SK-N-SH (cell line): ENCODE results near the gene ERBB2. TPM values are rescaled to one million over a fixed set of nuclear protein-coding genes. Genes with fewer than 3 reads are reported as not detected.

Experiments used
- CTCF ChIA-PET: fragments of 300-600, 350-600 bp; formaldehyde crosslinking; extraction: SDS; loops from one replicate; lab custom pipeline; 2021; lab: Yijun Ruan, JAX
- POLR2A ChIA-PET: fragments of 350-600 bp; sonication (Branson Sonifier 250); formaldehyde crosslinking; extraction: SDS; loops from one replicate; lab custom pipeline; 2020; ENCODE audit warnings: antibody characterized with exemption, inconsistent platforms; lab: Yijun Ruan, JAX
- DNase-seq: peaks from one replicate; pipeline ENCODE4 v3.0.0; 2012
- H2AFZ ChIP-seq: fragments of 200-600 bp; sonication (generic); 2 replicates; pipeline ENCODE4 v1.8.1; 2016; ENCODE audit warnings: antibody characterized with exemption, mild to moderate bottlenecking, low read depth
- H3F3A ChIP-seq: fragments of 200-600 bp; sonication (generic); replicated peaks from 2 replicates; pipeline ENCODE3; 2016; ENCODE audit warnings: antibody characterized with exemption, mild to moderate bottlenecking; ENCODE audit not compliant: insufficient read depth
- H3K27ac ChIP-seq, 2 experiments: fragments of 200-500 bp in 1 of 2; fragments of 200-600 bp in 1 of 2; sonication (Bioruptor generic) in 1 of 2; sonication (generic), shearing (Covaris generic) in 1 of 2; 2 replicates each; pipeline versions ENCODE4 v1.5.1 to v1.6.1; 2014 to 2016; ENCODE audit warnings: low read depth in 2 of 2, inconsistent platforms in 1 of 2, low read length in 1 of 2, mild to moderate bottlenecking in 1 of 2, mixed read lengths in 1 of 2
- H3K27me3 ChIP-seq: fragments of 200-600 bp; sonication (generic), shearing (Covaris generic); 2 replicates; pipeline ENCODE4 v1.6.1; 2016; ENCODE audit warnings: mixed run types; ENCODE audit not compliant: insufficient read depth
- H3K36me3 ChIP-seq, 2 experiments: fragments of 200-500 bp in 1 of 2; fragments of 200-600 bp in 1 of 2; sonication (Bioruptor generic) in 1 of 2; sonication (generic) in 1 of 2; replicated peaks in 1 of 2; 2 replicates each; pipeline versions ENCODE3 to v1.5.1; 2014 to 2016; ENCODE audit warnings: low read length in 1 of 2, mild to moderate bottlenecking in 1 of 2; ENCODE audit not compliant: insufficient read depth in 2 of 2, control insufficient read depth in 1 of 2
- H3K4me1 ChIP-seq, 2 experiments: fragments of 200-500 bp in 1 of 2; fragments of 200-600 bp in 1 of 2; sonication (Bioruptor generic) in 1 of 2; sonication (generic), shearing (Covaris generic) in 1 of 2; 2 replicates each; pipeline versions ENCODE4 v1.5.1 to v1.6.1; 2014 to 2016; ENCODE audit warnings: low read depth in 1 of 2, low read length in 1 of 2, mixed run types in 1 of 2; ENCODE audit not compliant: insufficient read depth in 2 of 2, control insufficient read depth in 1 of 2
- H3K4me2 ChIP-seq: fragments of 200-600 bp; sonication (generic), shearing (Covaris generic); 2 replicates; pipeline ENCODE4 v1.6.1; 2017; ENCODE audit warnings: mixed run types
- H3K4me3 ChIP-seq, 2 experiments: fragments of 200-500 bp in 1 of 2; fragments of 200-600 bp in 1 of 2; sonication (Bioruptor generic) in 1 of 2; sonication (generic), shearing (Covaris generic) in 1 of 2; 2 replicates each; pipeline versions ENCODE4 v1.5.1 to v1.8.1; 2014 to 2016; ENCODE audit warnings: low read depth in 2 of 2, inconsistent platforms in 1 of 2, low read length in 1 of 2, mild to moderate bottlenecking in 1 of 2, mixed read lengths in 1 of 2, moderate library complexity in 1 of 2
- H3K79me2 ChIP-seq: fragments of 200-600 bp; sonication (generic); 2 replicates; pipeline ENCODE4 v1.8.1; 2017; ENCODE audit warnings: mild to moderate bottlenecking; ENCODE audit not compliant: insufficient read depth
- H3K9ac ChIP-seq: fragments of 200-600 bp; sonication (generic); 2 replicates; pipeline ENCODE4 v1.6.1; 2017; ENCODE audit warnings: mixed run types
- H3K9me2 ChIP-seq: fragments of 200-600 bp; sonication (generic); 2 replicates; pipeline ENCODE4 v1.6.1; 2017; ENCODE audit warnings: mixed run types
- H3K9me3 ChIP-seq: fragments of 200-600 bp; sonication (generic); 2 replicates; pipeline ENCODE4 v1.6.1; 2017; ENCODE audit warnings: mixed run types, mild to moderate bottlenecking, moderate library complexity
- H4K20me1 ChIP-seq: fragments of 200-600 bp; sonication (generic); 2 replicates; pipeline ENCODE4 v1.6.1; 2017; ENCODE audit warnings: mild to moderate bottlenecking, mixed run types; ENCODE audit not compliant: insufficient read depth
- CHD2 ChIP-seq: fragments of 150-350 bp; IDR thresholded peaks from 2 replicates; pipeline ENCODE4 v1.6.1; 2018; ENCODE audit warnings: low read length; ENCODE audit not compliant: partially characterized antibody
- EP300 ChIP-seq, 2 experiments: IDR thresholded peaks; 2 replicates each; pipeline versions ENCODE4 v1.4.0 to v1.6.1; 2012; ENCODE audit warnings: borderline replicate concordance in 1 of 2, low read depth in 1 of 2, low read length in 1 of 2
- FOXJ3 ChIP-seq: sonication (generic); formaldehyde crosslinking; IDR thresholded peaks from 2 replicates; pipeline ENCODE4 v1.5.1; 2020; ENCODE audit warnings: mild to moderate bottlenecking, missing genetic modification reagents
- GABPA ChIP-seq: IDR thresholded peaks from 2 replicates; pipeline ENCODE4 v1.4.0; 2012; ENCODE audit warnings: low read depth, mild to moderate bottlenecking
- IRF3 ChIP-seq: fragments of 150-350 bp; IDR thresholded peaks from 2 replicates; pipeline ENCODE4 v1.6.1; 2016; ENCODE audit warnings: mild to moderate bottlenecking, low read depth, low read length
- MXI1 ChIP-seq: IDR thresholded peaks from 2 replicates; pipeline ENCODE4 v1.6.1; 2012; ENCODE audit warnings: mild to moderate bottlenecking, low read depth, low read length, improper control_type of control experiment
- RCOR1 ChIP-seq: fragments of 150-350 bp; IDR thresholded peaks from 2 replicates; pipeline ENCODE4 v1.6.1; 2017; ENCODE audit warnings: antibody characterized with exemption, low read length
- SMC3 ChIP-seq: IDR thresholded peaks from 2 replicates; pipeline ENCODE4 v1.6.1; 2012; ENCODE audit warnings: low read depth, low read length, improper control_type of control experiment
- TAF1 ChIP-seq: IDR thresholded peaks from 2 replicates; pipeline ENCODE4 v1.6.1; 2012; ENCODE audit warnings: low read depth, mild to moderate bottlenecking, low read length, moderate library complexity, borderline replicate concordance
- TCF12 ChIP-seq: IDR thresholded peaks from 2 replicates; pipeline ENCODE4 v1.4.0; 2012
- TEAD4 ChIP-seq: IDR thresholded peaks from 2 replicates; pipeline ENCODE4 v1.4.0; 2012; ENCODE audit warnings: mild to moderate bottlenecking, borderline replicate concordance; ENCODE audit not compliant: insufficient read depth
- USF1 ChIP-seq: IDR thresholded peaks from 2 replicates; pipeline ENCODE4 v1.4.0; 2012; ENCODE audit warnings: low read depth, borderline replicate concordance
- WGBS: methylation state at CpG from one replicate; pipeline ENCODE4 v1.1.6; 2017; ENCODE audit warnings: low lambda C conversion rate; 5-methylcytosine and 5-hydroxymethylcytosine counted together
- polyA plus RNA-seq, 3 experiments: library from polyadenylated mRNA; depleted of rRNA; stranded (reverse); fragments of >200 nt; gene quantifications; 2 replicates each; pipeline ENCODE4 v1.2.3, GENCODE V29; 2012
- TF ChIP-seq, protein P1 (sequence below): IDR thresholded peaks from 2 replicates; pipeline ENCODE4 v1.4.0; 2012; ENCODE audit warnings: low read depth, borderline replicate concordance

The ERBB2 gene
- polyA plus RNA-seq, 1 of the 3 experiments (the other 2 are of a cell fraction), result 1.9 TPM

GRCh38 chr17:39719563-39720355, 19.9 kb downstream of the ERBB2 start:
- ChIA-PET POLR2A (interaction anchor here (0.5 kb wide), 1 partner anchor 146 kb away, joined by 3 read pairs; no protein-coding TSS in a partner anchor), CTCF (interaction anchor here (0.8 to 1.7 kb wide), 5 partner anchors 10 to 97 kb away, joined by 3 to 8 read pairs (median 4); no protein-coding TSS in a partner anchor)
- H3K9ac ChIP-seq, result no peak overlapping the region

DNA sequence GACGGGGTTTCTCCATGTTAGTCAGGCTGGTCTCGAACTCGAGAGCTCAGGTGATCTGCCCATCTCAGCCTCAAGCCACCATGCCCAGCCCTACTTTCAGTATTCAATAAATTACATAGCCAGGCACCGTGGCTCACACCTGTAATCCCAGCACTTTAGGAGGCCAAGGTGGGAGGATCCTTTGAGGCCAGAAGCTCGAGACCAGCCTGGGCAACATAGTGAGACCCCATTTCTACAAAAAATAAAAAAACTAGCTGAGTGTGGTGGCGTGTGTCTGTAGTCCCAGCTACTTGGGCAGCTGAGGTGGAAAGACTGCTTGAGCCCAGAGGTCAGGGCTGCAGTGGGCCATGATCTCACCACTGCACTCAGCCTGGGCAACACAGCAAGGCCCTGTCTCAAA, 22.2 kb downstream of the ERBB2 start:
- WGBS, result 77% methylated on average over 6 of the region's 6 CpGs
- H3K27me3 ChIP-seq, result no peaks in the 10 kb centered on the region
- no peaks in the 10 kb centered on the region for H3K36me3 ChIP-seq
- no peaks in the 10 kb centered on the region for H3K79me2 ChIP-seq
- no peak overlapping the region for H3K4me2 ChIP-seq
- H3K9me2 ChIP-seq, result no peaks in the 10 kb centered on the region
- H3K9me3 ChIP-seq, result no peaks in the 10 kb centered on the region
- no peak overlapping the region for H3K4me3 ChIP-seq
- H2AFZ ChIP-seq, result no peak overlapping the region
- no peaks in the 10 kb centered on the region for H3K4me1 ChIP-seq
- CTCF ChIA-PET, result interaction anchor here (1.7 kb wide), 1 partner anchor 50 kb away, joined by 3 read pairs; no protein-coding TSS in a partner anchor
- no peaks in the 10 kb centered on the region for H4K20me1 ChIP-seq
- no peak for DNase-seq
- no peak overlapping the region for H3K9ac ChIP-seq
- POLR2A ChIA-PET, result no interaction called here
- no peaks in the 10 kb centered on the region for H3F3A ChIP-seq
- H3K27ac ChIP-seq, result no peak overlapping the region
- no peak for TF ChIP-seq TEAD4
- no peak for TF ChIP-seq USF1
- no peak for TF ChIP-seq SMC3

More at GRCh38 chr17:39719563-39720355, 19.9 kb downstream of the ERBB2 start:
- Histone ChIP-seq H2AFZ (no peak overlapping the region), H3K27me3 (no peaks in the 10 kb centered on the region), H3K4me1 (no peaks in the 10 kb centered on the region), H3K4me3 (no peak overlapping the region), H3K79me2 (no peaks in the 10 kb centered on the region), H3K9me3 (no peaks in the 10 kb centered on the region), H3F3A (no peaks in the 10 kb centered on the region), H3K9me2 (no peaks in the 10 kb centered on the region), H3K27ac (no peak overlapping the region), H3K36me3 (no peaks in the 10 kb centered on the region), H4K20me1 (no peaks in the 10 kb centered on the region), H3K4me2 (no peak overlapping the region)
- 83% methylated on average over 7 of the region's 7 CpGs for WGBS
- no peak for DNase-seq
- TF ChIP-seq FOXJ3 (CRISPR knock-in tag), result no peak
- TF ChIP-seq, protein P1, sequence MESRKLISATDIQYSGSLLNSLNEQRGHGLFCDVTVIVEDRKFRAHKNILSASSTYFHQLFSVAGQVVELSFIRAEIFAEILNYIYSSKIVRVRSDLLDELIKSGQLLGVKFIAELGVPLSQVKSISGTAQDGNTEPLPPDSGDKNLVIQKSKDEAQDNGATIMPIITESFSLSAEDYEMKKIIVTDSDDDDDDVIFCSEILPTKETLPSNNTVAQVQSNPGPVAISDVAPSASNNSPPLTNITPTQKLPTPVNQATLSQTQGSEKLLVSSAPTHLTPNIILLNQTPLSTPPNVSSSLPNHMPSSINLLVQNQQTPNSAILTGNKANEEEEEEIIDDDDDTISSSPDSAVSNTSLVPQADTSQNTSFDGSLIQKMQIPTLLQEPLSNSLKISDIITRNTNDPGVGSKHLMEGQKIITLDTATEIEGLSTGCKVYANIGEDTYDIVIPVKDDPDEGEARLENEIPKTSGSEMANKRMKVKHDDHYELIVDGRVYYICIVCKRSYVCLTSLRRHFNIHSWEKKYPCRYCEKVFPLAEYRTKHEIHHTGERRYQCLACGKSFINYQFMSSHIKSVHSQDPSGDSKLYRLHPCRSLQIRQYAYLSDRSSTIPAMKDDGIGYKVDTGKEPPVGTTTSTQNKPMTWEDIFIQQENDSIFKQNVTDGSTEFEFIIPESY, result no peak
- no peak for TF ChIP-seq RCOR1
- no peak for TF ChIP-seq GABPA
- TF ChIP-seq EP300 (IDR thresholded peaks at IDR 0.05; ENCODE audit: borderline replicate concordance in 1 of 2, low read depth in 1 of 2, low read length in 1 of 2), result no peak
- TF ChIP-seq MXI1, result no peak
- no peak for TF ChIP-seq TCF12
- TF ChIP-seq TAF1, result no peak
- TF ChIP-seq IRF3, result no peak
- no peak for TF ChIP-seq CHD2
